Activated T-cell treated with anti-CD3 and anti-CD28 coated beads for 4 hours (primary cell): Measurements from ENCODE around the gene BTF3L4.
"Not testable (repeated sequence)": the region's sequence is repeated elsewhere in the genome, so short reads cannot be mapped to it uniquely, and the experiment has no call there.

Experiments used
- DNase-seq: peaks from one replicate; pipeline ENCODE4 v3.0.0-alpha.2; 2020

BTF3L4 gene

GRCh38 chr1:52056163-52056936 lies at the start of gene BTF3L4:
BTF3L4 (plus strand) TSS chr1:52056295; CDS start chr1:52059848, 3,553 bp downstream.
- DNase-seq, result peak; percentile 85

GRCh38 chr1:52007215-52008002 lies 48.7 kb upstream of the BTF3L4 start:
- no peak for DNase-seq

GRCh38 chr1:52008071-52008809 lies 47.9 kb upstream of the BTF3L4 start:
- DNase-seq, result no peak

- no peak for DNase-seq
Measured at GRCh38 chr1:52022133-52022532, 34.0 kb upstream of the BTF3L4 start.

GRCh38 chr1:52026278-52026677 lies 29.8 kb upstream of the BTF3L4 start:
- DNase-seq, result no peak

GRCh38 chr1:52028328-52028727 lies 27.8 kb upstream of the BTF3L4 start:
- no peak for DNase-seq

- not testable (repeated sequence) for DNase-seq
Measured at GRCh38 chr1:52028839-52029238, 27.3 kb upstream of the BTF3L4 start.

GRCh38 chr1:52032124-52032784 lies 23.8 kb upstream of the BTF3L4 start:
- no peak for DNase-seq

- DNase-seq, result no peak
Measured at GRCh38 chr1:52032785-52033131, 23.3 kb upstream of the BTF3L4 start.

- peak; percentile 72 for DNase-seq
Measured at GRCh38 chr1:52033190-52034049, 22.7 kb upstream of the BTF3L4 start, which contains the start of gene KTI12. KTI12 (minus strand) TSS chr1:52033810; CDS start chr1:52033761, 49 bp downstream.

GRCh38 chr1:52034050-52034384 lies 22.1 kb upstream of the BTF3L4 start:
- no peak for DNase-seq

GRCh38 chr1:52037402-52037814 lies 18.7 kb upstream of the BTF3L4 start:
- no peak for DNase-seq

- no peak for DNase-seq
Measured at GRCh38 chr1:52037909-52038308, 18.2 kb upstream of the BTF3L4 start.

GRCh38 chr1:52041551-52042185 lies 14.4 kb upstream of the BTF3L4 start:
- DNase-seq, result no peak

- DNase-seq, result no peak
Measured at GRCh38 chr1:52045236-52045635, 10.9 kb upstream of the BTF3L4 start.

GRCh38 chr1:52045666-52046195 lies 10.4 kb upstream of the BTF3L4 start:
- not testable (repeated sequence) for DNase-seq

GRCh38 chr1:52049337-52049736 lies 6.8 kb upstream of the BTF3L4 start:
- DNase-seq, result not testable (repeated sequence)

- no peak for DNase-seq
Measured at GRCh38 chr1:52053862-52054261, 2.2 kb upstream of the BTF3L4 start.

- DNase-seq, result no peak
Measured at GRCh38 chr1:52054496-52055065, 1.5 kb upstream of the BTF3L4 start.

- peak; percentile 52 for DNase-seq
Measured at GRCh38 chr1:52055066-52055865, 829 bp upstream of the BTF3L4 start, which contains the start of gene TXNDC12. TXNDC12 (minus strand) TSS chr1:52055191; CDS start chr1:52055096, 95 bp downstream.
